Measurements from ENCODE around the gene NBEA.

- no peak for TF ChIP-seq CTCF (IDR thresholded peaks at IDR 0.05)
- TF ChIP-seq POLR2A (IDR thresholded peaks at IDR 0.05): no peak
- no peak for TF ChIP-seq POLR2AphosphoS5 (IDR thresholded peaks at IDR 0.05; ENCODE audit: insufficient read depth in 1 of 2, low read depth in 1 of 2)
Measured at GRCh38 chr13:35512271-35512920, 570.3 kb downstream of the NBEA start.

All from vagina (tissue), 2 donors.